HG03354 (cell line): ENCODE data around the gene ADAMTS16.

Source experiments
- ATAC-seq: cut with Tn5 transposase; IDR thresholded peaks from one replicate; pipeline ENCODE4 v1.9.1; 2021; ENCODE audit warnings: mild to moderate bottlenecking; ENCODE audit not compliant: unreplicated experiment, poor library complexity, severe bottlenecking

Gene ADAMTS16

DNA sequence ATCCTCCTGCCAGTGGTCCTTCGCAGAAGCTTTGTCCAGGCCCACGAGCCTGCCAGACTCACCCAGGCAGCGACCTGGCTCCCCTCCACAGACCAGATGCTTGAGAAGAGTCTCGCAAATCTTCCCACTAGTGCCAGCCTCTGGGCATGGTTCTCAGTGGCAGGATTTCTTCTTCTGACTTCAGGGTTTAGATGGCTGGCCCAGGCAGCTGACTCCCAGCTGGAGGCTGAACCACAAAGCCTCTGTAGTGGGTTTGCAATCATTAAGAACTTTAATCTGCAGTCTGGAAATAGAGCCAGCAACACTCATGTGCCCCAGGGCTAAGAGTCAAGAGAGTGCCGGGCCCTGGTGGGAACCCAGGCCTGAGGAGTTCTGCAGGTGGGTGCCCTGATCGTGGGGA is 191.7 kb downstream of the ADAMTS16 start:
- ATAC-seq: no peak

DNA sequence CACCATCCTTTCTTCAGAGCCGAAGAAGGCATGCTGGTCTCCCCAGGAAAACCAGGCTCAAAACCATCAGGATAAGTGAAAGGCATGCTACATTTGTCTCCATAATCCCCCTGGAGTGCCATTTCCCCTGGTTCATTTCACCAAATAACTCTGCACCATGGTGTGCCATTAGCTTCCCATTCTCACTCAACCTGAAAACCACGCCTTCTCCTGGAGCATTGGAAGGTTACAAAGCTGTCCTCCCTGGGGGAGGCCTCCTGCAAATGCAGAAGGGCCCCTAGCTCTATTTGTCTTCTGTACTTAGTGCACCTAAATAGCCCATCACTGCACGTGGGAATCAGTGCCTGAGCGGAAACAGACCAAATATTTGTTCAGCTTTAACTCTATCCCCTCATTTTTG is 192.2 kb downstream of the ADAMTS16 start:
- no peak for ATAC-seq

DNA sequence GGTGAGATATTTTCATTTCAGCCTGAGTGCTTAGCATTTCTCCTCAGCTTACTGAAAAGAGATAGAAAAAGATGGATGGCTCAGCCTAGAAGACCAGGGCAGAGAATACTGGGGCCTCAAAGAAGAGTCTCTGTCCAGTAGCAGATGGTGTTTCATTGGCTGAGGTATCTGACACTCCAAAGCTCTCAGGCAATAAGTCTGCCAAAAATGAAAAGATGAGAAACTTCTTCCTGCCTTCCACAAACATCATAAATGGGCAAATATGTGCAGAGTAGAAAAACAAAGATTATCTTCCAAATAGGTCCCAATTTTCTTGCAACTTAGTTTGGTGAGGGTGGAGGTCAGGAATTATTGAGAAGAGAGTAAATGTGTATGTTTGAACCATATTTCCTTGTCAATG is 195.0 kb downstream of the ADAMTS16 start:
- no peak for ATAC-seq

DNA sequence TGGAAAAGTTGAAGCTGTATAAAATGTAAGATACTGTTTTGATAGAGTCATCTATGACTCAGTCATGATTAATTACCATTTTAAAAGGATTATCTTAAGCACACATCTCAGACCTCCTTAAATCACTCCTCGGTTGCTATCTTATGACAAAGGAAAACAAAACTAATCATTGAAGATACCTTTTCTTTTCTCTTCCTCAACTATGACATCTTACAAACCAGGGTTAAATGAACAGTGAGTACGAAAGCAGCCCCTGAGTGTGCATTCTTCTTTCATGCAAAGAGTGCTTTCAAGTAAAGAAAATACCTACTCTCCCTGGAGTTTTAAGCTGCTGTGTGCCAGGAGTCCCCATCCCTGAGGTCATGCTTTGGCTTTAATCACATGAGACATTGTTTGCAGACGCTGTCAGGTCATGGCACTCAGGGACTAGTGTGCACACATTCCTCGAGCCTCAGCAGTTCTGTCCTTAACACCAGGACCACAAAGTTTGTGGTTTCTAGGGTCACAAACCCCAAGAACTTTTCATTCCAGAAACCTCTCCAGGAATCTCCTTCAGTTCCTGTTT is 195.7 kb downstream of the ADAMTS16 start:
- ATAC-seq: no peak

DNA sequence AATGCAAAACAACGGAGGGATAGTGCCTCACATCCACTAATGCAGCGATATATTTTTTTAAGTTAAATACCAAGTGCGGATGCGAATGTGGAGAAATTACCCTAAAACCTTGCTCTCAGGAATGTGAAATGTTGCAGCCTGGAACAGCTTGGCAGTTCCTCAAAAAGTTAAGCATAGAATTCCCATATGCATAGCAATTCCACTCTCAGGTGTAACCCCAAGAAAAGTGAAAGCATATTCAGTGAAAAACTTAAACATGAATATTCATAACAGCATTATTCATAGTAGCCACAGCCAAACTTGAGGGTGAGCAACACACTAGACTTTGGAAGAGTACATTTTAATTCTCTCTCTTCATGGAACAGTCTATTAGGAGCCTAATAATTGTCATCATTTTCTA is 199.1 kb downstream of the ADAMTS16 start:
- no peak for ATAC-seq

DNA sequence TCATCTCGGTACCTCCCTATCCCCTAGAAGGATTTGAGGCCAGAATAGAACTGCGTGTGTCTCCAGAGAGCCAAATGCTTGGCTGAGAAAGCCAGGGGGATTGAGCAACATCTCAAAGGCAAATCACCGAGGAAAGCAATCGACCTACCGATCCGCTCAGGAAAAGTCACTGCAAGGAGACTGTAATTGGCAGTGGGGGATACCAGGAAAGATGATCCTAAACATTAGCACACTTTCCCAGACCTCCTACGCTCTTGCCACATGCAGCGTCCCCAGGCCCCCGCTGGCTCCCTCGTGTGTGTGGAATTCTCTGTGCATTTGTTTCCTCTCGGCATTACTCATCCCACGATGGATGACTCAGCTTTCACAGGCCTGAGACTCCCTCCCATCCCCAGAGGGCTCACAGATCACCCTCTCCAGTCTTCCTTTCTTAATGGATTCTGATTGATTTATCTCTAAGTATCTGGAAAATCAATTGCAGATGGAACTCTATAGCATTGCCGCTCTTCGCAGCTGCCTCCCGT is 200.1 kb downstream of the ADAMTS16 start:
- no peak for ATAC-seq

DNA sequence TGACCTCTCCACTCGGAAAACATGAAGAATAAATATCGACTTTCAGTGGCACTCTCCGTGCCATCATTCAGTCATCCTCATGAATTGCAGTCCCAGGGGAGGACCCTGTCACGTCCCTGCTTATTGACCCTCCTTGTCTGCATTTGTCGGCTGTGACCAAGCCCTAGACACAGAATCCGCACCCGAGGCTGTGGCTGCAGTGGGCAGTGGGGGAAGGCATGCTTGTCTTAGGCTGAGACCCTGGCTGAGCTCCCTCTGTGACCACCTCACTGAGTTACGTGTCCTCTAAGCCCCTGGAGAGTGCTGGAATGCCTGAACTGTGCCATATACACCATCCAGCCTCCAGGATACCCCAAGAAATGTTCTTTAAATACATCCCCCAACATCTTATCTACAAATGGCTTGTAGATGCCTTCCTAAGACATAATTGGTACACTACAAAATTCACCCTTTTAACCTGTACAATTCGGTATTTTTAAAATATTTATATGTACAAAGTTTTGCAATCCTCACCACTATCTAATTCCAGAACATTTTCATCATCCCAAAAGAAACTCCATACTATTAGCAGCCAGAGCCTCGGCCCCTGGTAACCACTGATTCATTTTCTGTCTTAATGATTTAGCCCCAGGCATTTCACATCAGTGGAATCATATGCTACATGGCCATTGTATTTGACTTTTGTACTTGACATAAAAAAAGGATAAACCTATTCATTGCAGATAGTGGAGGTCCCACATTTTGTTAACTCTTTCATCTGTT is 201.6 kb downstream of the ADAMTS16 start:
- no peak for ATAC-seq

DNA sequence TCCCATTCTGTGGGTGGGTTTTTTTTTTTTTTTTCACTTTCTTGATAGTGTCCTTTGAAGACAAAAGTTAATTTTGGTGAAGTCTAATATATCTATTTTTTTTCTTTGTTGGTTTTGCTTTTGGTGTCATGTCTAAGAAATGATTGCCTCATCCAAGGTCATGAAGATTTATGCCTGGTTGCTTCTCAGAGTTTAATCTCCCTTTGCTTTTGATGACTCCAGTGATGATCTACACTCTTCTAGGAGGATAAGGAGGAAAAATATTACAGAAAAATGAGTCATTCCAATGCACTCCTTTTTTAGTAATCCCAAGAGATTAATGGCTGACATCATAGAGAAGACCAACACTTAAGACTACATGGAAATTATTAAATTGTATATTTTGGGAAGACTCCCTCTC is 202.7 kb downstream of the ADAMTS16 start:
- ATAC-seq: no peak

DNA sequence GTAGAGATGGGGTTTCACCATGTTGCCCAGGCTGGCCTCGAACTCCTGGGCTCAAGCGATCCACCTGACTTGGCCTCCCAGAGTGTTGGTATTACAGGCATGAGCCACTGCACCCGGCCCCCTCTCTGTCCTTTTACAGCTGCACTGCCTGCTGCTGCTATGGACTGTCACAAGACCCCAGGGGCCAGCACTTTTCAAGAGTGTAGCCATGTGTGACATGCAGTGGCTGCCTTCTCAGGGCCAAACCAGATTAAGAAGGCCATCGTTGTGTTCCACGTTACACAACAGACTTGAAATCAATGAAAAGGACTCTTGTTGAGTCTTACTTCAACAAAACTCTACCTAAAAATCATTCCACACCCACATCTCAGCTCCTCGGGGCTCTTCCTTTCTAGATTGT is 203.4 kb downstream of the ADAMTS16 start:
- ATAC-seq: no peak

DNA sequence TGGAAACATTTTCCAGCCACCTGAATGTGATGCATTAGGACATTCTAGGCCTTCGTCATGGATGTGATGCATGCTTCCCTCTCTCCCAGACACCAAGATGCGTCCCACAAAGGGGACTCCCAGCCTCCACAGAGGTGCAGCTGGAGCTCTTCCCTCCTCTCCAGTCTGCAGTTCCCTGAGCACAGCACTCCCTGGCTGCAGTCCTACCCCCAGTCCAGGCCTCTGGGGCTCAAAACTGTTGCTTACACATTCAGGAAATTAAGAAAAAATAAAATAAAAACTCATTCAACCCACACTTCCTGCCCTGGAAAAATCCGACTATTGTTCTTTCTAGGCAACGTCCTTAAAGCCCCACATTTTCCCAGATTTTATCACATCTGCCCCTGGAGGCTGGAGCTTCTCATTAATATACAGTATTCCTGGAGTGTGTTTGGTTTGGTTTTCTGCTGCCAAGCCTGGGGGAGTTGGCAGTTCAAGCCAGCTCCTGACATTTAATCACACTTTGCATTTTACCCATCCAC is 204.0 kb downstream of the ADAMTS16 start:
- ATAC-seq: no peak

DNA sequence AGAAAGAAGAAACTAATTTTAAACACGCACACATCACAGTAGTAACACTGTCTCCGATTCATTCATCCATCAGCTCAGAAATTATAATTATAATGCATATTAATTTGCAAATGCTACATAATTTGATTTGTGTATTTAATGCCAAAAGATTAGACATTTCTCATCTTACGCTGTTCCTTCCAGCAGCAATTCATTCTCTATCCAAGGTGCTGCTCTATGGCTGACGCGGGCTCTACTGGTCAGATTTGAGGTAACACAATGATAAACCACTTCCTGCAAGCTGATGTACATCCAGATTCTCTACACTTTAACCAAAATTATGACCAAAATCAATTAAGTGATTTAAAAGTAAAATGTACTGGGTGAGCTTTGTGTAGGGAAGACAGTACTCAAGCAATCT is 204.5 kb downstream of the ADAMTS16 start:
- ATAC-seq: no peak

DNA sequence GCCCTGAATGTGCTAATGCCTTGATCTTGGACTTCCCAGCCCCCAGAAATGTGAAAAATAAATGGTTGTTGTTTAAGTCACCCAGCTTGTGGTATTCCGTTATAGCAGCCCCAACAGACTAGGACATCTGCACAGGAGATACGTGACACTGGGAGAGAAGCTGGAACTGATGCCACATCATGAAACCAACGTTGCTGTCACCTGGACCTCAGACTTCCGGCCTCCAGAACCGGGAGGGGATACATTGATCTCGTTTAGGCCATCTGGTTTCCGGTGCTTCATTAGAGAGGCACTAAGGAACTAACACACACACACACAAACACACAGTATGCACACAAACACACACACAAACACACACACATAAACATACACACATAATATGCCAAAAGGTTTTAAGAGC is 207.3 kb downstream of the ADAMTS16 start:
- ATAC-seq: no peak

DNA sequence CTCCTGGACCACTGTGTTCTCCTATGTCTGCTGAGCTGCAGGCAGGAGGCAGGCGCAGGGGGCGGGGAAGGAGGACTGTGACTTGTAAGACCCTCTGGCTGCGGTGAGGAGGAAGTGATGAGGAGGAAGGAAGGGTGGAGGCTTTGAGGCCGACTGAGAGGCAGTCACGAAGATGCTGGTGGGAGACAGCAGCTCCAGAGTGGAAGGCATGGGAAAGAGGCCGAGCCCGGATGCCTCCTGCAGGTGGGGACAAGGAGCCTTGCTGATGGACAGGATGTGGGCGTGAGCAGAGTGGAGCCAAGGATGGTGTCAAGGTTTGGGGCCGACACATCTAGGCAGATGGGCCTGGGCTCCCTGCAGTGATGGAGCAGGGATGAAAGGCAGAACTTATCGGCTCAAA is 208.0 kb downstream of the ADAMTS16 start:
- no peak for ATAC-seq

DNA sequence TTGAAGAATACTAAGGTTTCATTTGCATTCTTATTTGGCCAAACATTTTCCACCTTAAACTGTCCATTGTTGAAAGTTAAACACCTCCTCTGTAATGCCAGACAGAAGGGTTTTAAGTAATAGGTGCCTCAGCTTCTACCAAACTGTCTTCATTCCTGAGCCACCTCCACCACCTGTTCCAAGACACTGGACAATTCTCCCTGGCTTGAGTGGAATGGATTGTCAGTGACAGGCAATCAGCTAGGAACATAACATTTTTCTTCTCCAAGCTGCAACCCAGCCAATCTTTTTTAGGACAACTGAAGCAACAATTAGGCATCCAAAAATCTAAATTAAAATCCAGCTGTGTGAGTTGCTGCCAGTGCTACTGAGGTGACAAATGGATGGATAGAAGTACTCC is 208.4 kb downstream of the ADAMTS16 start:
- ATAC-seq: no peak

DNA sequence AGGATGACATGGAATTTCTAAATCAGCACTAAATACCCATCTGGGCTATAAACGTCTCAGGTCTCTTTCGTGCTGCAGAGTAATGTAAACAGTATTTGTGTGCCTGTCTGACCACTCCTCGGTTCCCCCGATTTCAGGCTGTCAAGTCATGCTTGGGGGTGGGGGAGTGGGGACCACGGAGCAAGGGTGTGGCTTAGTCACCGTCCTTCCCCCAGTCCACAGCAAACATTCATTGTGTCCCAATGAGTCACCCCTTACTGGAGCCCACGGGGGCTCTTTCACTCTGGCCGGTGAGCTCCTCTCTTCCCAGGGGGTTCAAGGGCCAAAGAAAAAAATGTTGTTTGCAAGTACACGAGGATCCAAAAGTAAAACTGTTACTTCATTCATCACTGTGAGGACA is 210.0 kb downstream of the ADAMTS16 start:
- ATAC-seq: no peak

DNA sequence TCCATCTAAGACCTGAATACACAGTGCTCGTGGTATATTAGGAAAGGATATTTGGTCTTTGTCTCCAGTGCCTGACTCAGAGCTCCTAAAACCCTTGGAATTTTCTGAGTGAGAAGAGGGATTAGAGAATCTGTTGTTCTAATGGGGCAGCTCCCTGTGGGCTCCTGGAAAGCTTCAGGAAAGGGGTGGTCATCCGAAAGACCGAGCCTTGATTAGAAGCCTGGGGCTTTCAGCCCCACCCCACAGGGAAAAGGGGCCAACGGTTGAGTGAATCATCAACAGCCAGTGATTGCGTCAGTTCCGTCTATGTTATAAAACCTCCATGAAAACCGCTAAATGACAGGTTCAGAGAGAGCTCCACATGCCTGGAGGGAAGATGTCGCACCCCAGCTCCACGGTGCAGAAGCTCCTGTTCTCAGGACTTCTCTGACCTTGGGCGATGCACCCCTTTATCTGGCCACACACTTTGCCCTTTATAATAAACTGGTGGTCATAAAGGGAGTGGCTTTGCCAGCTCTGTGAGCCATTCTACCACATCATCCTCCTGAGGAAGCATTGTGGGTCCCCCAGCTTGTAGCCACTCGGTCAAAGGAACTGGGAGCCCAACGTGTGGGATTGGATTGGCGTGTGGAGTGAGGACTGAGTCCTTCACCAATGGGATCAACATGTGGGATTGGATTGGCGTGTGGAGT is 211.3 kb downstream of the ADAMTS16 start:
- no peak for ATAC-seq

DNA sequence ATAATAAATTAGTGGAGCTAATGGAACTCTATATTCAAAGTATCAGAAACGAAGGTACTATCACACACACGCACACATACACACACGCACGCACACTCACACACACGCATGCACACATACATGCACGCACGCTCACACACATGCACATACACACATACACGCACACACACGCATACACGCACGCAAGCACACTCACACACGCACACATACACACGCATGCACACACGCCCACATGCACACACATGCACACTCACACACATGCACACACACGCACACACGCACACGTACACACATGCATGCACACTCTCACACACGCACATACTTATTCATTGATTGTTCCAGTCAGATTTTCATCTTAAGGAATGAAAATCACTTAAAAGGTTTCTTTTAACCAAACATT is 212.5 kb downstream of the ADAMTS16 start:
- no peak for ATAC-seq

DNA sequence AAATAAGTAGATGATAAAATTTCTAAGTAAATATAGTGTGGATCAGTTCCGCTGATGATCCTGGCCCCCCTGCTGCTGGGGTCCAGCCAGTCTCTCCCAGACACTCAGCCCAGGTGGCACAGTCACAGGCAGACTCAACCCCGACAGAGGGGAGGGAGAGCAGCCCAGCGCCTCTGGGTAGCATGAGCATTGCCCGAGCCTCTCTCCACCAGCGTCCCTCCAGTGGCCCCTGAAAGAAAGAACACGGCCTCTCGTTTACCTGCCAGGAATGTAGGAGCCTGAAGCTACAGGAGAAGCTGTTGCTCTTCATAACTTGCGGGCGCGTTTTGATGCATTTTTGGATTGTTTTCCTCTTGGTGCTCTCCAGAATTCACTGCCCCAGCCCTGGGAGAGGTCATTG is 213.6 kb downstream of the ADAMTS16 start:
- ATAC-seq: no peak

DNA sequence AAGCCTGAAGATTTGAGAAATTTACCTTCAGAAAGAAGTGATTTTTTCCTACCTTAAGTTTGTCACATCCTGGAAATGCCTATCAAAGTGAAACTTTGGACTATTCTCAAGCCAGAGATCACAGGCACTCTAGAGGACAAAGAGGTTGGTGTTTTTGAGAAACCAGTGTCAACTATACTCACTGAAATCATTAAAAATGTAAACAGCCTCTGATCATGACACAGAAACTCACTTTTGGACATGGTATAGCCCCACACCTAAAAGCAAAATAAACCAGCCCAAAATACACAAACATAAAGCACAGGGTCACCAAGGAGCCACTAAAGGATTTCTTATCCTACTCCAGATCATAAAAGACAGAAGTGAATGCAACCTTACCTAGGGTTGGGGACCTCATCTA is 216.6 kb downstream of the ADAMTS16 start:
- ATAC-seq: no peak

DNA sequence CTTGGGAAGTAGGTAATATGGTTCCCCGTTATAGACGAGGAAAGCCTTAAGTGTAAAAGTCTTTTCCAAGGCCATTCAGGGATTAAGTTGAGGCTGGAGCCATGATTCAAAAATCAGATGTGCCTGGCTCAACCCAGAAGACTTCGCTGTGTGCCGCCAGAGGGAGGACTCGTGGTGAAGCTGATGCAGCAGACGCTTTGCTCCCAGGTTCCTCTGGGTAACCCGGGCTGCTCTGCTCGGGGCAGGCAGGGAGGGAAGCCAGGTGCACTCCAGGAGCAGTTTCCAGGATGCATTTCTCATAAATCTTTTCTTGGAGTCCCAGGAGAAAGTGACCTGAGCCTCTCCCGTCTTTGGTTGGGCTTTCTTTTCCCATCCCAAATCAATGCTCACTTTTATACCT is 219.5 kb downstream of the ADAMTS16 start:
- ATAC-seq: no peak
